HPDE6-E6E7 (cell line): ENCODE data around the gene CTNNAL1.
"Not testable (repeated sequence)": the region's sequence is repeated elsewhere in the genome, so short reads cannot be mapped to it uniquely, and the experiment has no call there.

ENCODE experiments used
- DNase-seq: peaks from one replicate; pipeline ENCODE4 v3.0.0; 2011; ENCODE audit warnings: missing footprints; ENCODE audit errors: extremely low spot score

CTNNAL1 gene

DNA sequence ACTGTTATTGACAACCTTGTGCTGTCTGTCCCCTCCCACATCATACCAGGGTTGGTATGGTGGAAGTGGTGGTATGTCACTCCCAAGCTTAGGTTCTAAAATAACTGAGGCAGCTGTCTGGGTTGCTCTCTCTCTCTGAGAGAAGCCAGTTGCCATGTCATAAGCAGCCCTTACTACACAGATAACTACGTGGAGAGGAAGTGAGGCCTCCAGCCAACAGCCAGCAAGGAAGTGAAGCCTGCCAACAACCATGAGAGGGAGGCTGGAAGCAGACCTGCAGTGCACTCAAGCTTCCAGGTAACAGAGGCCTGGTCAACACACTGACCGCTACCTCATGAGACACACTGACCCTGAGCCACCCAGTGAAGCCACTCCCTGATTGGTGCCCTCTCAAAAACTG lies 18.6 kb downstream of the CTNNAL1 start:
- no peak for DNase-seq

DNA sequence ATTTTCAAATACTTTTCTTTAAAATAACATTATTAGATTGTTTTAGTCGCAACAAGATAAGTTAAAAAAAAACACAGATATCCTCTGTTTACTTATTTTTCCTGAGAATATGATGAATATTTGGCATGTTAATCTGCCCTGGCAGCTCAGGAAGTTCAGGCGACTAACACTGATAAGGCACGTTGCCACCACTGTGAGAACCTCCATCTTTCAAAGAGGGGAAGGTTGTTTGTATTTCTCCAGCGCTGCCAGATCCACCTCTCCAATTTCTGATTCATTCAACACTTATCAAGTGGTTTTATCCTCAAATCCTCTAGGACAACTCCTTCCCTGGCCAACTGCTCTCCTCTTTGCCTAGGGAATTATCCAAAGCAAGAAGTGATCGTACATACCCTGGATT lies 21.8 kb downstream of the CTNNAL1 start:
- no peak for DNase-seq

- no peak for DNase-seq
Observed at GRCh38 chr9:108983885-108984284, 29.4 kb downstream of the CTNNAL1 start.

DNA sequence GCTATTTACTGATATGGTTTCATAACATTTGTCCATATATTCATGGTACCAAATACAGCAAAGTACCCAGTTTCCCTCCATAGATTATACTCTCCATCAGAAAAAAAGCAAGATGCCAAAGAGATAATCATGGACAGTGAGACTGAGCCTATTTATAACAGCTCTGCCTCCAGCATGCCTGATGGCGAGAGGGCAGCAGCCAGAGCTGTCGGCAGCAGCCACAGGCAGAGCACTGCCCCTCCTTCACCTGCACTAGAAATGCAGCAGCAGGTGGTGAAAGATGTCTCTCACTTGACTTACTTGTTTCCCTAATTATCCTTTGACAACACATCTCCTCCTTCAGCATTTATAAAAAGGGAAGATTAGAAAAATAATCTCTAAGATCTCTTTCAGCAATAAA lies 32.4 kb downstream of the CTNNAL1 start:
- no peak for DNase-seq

DNA sequence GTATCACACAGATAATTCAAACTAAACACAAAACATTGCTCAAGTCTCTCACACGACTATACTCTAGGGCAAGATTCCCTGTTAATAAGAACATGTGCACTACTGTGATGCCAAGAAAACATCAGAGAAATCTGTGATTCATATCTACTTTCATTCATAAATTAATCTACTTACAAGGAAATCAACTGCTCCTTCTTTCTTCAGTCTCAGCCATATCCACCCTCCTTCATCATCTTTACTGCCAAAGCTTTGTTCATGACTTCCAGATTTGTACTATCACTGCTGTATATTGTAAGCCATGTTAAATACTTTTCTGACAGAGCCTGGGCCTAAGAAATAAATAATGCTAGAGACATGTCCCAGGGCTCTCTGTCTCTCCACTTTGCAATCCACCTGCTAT lies 35.1 kb downstream of the CTNNAL1 start:
- DNase-seq = no peak

DNA sequence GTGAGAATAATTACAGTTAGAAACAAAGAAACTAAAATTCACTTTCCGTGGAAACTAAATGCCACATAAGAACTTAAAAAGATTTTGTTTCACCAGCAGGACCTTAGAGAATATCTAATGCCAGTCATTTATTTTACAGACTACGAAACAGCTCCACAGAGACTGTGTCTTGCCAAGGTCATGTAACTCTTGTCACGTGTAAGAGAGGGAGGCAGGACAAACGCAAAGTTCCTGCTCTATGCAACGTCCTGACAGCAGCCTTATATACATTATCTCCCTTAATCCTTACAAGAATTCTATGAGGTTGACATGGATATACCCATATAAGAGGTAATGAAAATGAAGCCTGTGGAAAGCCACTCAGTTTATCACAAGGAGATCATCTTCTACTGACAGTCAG lies 39.4 kb downstream of the CTNNAL1 start:
- no peak for DNase-seq

GRCh38 chr9:108972626-108973209 lies 40.6 kb downstream of the CTNNAL1 start:
- DNase-seq = no peak

DNA sequence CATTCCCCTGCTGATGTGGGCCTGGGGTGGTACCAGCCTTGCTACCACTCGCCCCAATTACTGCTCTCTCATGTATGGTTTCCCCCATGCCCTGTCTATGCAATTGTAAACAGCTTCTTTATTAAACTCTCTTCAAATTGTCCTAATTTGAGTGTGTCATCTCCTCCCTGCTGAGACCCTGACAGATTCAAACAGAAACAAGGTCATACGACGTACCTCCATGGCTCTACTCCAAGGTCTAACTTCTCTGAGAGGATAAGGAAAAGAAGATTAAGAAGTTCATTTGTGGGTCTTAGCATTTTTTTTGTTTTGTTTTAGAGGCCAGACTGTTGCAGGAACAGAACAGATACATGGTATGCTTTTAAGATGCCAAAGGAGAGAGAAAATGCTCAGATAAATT lies 41.1 kb downstream of the CTNNAL1 start:
- DNase-seq = no peak

GRCh38 chr9:108971392-108971791 lies 41.9 kb downstream of the CTNNAL1 start:
- DNase-seq = not testable (repeated sequence)

GRCh38 chr9:108967916-108968315 lies 45.4 kb downstream of the CTNNAL1 start:
- DNase-seq = no peak

- no peak for DNase-seq
Observed at GRCh38 chr9:108963459-108964143, 49.7 kb downstream of the CTNNAL1 start.

DNA sequence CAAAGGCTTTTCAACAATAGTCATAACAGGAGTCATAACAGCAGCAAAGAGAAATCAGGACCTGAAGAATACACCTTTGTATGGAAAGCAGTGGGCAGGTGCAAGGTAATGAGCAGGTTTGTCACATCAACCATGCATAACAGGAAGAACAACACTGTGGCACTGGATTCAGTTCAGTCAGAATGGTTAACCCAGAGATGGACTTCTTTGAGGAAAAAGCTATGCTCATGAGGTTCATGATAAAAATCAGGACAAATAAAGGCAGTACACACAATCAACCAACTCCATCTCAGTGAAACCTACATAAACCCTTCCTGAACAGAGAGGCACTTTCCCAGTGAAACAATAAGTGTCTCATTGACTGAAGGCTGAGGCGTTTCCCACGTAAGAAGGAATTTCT lies 52.1 kb downstream of the CTNNAL1 start:
- DNase-seq = no peak

DNA sequence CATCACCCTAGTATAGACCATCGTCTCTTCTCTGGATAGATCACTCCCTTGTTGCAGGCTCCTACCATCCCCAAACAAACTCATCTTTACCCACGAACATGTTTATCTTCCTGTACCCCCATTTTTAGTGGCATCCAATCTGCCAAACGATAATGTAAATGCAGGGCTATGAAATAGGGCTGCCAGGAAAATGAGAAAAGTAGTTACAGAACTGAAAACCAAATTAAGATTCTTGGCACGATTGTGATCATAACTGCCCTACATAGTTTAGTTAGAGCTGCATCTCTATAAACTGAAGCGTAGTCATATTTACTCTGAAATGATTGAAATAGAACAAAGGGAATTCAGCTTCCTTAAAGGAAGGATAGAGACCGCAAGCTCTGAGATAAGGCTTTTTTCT lies 53.0 kb downstream of the CTNNAL1 start:
- DNase-seq = no peak

DNA sequence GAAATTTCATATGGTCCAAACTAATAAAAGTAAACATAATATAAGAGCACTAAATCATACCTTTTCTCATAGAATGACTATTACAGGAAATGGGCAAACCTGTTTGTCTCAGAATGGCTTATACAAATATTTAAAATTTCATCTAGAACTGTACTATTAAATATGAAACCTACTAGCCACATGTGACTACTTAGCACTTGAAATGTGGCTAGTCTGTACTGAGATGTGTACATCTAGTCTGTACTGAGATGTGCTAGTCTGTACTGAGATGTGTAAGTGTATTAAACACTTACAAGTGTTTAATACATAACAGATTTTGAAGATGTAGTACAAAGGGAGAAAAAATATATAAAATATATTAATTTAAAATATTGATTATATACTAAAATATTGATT lies 56.7 kb downstream of the CTNNAL1 start:
- no peak for DNase-seq

- DNase-seq = no peak
Observed at GRCh38 chr9:108956022-108956630, 57.2 kb downstream of the CTNNAL1 start.

GRCh38 chr9:108953983-108954574 lies 59.2 kb downstream of the CTNNAL1 start:
- DNase-seq = peak; percentile 13

DNA sequence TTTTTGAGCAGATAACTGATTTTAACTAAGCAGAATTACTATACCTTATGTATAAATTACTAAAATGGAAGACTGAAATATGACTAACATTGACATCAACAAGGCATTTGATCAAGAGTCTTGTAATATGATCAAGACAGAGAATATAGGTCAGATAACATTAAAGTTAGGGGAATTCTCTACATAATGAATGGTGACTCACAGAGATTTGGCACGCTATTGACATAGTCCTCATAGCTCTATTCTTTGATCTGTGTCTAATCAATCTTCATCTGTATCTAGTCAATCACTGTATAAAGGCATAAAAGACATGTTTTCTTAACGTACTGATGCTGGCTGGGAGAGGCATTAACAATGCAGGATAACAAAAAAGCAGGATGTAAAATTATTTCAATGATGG lies 61.7 kb downstream of the CTNNAL1 start:
- no peak for DNase-seq

DNA sequence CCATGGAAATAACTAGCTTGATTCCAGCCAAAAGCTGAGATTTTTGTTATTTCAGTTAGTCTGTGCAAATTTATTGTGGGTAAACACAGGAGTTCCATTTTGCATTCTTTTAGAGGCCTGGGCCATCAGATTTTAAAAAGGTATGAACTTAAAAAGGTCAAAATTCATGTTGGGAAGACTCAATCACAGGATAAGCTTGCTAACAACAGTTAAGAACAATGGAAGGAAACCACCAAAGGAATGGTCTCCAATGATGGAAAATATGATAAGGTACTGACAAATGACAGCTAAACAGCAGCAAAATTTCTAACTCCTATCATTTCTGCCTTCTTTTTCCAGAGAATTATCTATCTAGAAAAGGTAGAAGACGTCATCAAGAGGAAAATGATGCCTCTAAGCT lies 63.1 kb downstream of the CTNNAL1 start:
- no peak for DNase-seq

DNA sequence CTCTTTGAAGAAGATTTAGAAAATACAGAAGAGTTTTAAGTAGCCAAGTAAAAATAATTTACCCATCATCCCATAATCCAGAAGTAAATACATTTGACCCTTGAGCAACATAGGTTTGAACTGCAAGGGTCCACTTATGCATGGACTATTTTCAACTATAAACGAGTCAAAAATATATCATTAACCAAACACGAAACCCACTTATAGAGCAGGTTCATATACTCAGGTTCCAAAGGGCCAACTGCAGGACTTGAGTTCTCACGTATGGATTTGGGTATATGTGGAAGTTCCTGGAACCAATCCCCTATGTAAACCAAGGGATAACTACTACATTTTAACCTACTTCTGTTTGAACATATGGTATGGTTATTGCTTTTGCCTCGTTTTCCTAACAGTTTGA lies 73.3 kb downstream of the CTNNAL1 start:
- DNase-seq = no peak

DNA sequence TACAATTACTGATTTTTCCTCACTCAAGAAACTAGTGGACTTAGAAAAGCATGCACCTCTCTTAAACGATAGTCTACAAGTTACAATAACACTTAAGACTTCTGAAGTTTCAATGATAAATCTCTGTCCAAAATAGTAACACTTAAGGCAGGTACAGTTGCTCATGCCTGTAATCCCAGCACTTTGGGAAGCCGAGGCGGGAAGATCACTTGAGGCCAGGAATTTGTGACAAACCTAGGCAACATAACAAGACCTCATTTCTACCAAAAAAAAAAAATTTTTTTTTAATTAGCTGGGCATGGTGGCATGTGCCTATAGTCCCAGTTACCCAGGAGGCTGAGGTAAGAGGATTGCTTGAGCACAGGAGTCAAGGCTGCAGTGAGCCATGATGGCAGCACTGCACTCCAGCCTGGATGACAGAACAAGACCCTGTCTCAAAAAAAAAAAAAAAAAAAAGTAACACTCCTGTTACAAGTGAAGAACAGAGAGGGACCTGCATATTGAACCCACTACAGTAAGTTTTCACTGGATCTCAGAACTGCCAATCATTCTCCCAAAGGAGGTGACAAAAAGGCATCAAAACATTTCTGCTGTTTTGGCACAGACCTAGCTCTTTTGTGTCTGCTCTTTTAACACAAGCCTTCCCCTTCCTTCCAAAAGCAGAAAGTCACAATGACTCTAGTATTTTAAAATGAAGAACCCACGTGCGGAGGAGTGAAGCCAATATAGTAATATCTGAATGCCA lies 75.6 kb downstream of the CTNNAL1 start:
- DNase-seq = no peak

GRCh38 chr9:108934323-108934893 lies 78.9 kb downstream of the CTNNAL1 start, which contains the start of gene ABITRAM:
Gene ABITRAM (plus strand): TSS chr9:108934400. CDS start chr9:108934487, 87 bp downstream.
- peak; percentile 77 for DNase-seq
